ENCODE data around the gene KLRC3. TPM values are rescaled to one million over a fixed set of nuclear protein-coding genes. Genes with fewer than 3 reads are reported as not detected.
"Not testable (repeated sequence)": the region's sequence is repeated elsewhere in the genome, so short reads cannot be mapped to it uniquely, and the experiment has no call there.

The KLRC3 gene
- total RNA-seq (under 1 TPM; 0.14 to 0.50 TPM), polyA plus RNA-seq (under 1 TPM in 1 of 2 donors, not detected in 1; 0.08 TPM)

DNA sequence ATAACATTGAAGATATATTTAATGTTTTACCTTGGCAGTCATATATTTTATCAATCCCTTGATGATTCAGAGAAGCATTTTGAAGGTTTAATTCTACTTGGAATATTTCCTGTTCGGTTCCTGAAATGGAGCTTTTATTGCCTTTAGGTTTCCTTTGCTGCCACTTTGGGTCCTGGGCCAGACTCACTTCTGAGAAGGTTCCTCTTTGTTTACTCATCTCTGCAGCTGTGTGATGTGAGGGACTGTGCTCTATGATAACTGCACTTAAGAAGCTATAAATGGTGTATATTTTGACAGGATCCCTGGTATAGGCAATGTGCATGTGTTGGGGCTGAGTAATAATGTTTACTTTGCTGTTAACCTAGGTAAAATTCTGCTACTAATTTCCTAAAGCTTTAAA lies at the start of gene KLRC3:
KLRC3 (minus strand) TSS at position 262 of the 400 bp plus-strand sequence; CDS start at position 217, 45 bp downstream.
- not testable (repeated sequence) for H3K9ac ChIP-seq (ENCODE audit: low read depth in 1 of 2, low read length in 2 of 2); H3K4me3 ChIP-seq (ENCODE audit: low read depth in 1 of 3, low read length in 3 of 3); DNase-seq (ENCODE audit: low spot score); H3K36me3 ChIP-seq (ENCODE audit: control insufficient read depth in 4 of 4, insufficient read depth in 3 of 4, low read depth in 1 of 4, low read length in 3 of 4); H3K9me3 ChIP-seq (ENCODE audit: control insufficient read depth in 4 of 4, low read length in 3 of 4); H3K27ac ChIP-seq (ENCODE audit: low read depth in 1 of 2, low read length in 2 of 2); H3K4me1 ChIP-seq (ENCODE audit: control insufficient read depth in 4 of 4, insufficient read depth in 4 of 4, low read length in 3 of 4); H3K27me3 ChIP-seq (ENCODE audit: control insufficient read depth in 4 of 4, insufficient read depth in 4 of 4, low read length in 3 of 4)
- WGBS: 71% methylated on average over 1 of the region's 1 CpG

DNA sequence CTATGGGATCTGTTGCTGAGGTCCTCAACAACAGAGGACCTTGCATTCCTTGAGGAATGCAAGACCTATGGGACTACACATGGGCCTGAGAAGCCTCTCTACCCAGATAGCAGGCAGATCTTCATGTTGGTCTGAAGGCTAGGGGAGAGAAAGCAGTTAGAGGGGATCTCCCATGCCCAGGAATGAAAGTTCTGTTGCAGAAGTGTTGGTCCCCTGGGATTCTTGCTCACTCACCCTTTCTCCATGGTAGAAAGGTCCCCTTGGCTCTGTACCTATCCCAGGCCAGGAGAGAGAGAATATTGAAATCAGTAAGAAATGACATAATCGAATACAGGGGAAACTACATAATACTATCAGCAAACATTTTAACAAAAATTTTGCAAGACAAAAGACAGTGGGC lies 49.3 kb upstream of the KLRC3 start:
- Histone ChIP-seq H3K27ac (ENCODE audit: low read depth in 1 of 2, low read length in 2 of 2) (no peak overlapping the region), H3K9ac (ENCODE audit: low read depth in 1 of 2, low read length in 2 of 2) (no peak overlapping the region), H3K36me3 (ENCODE audit: control insufficient read depth in 4 of 4, insufficient read depth in 3 of 4, low read depth in 1 of 4, low read length in 3 of 4) (no peaks in the 10 kb centered on the region), H3K27me3 (ENCODE audit: control insufficient read depth in 4 of 4, insufficient read depth in 4 of 4, low read length in 3 of 4) (peaks cover 0 to 7% (median 0%) of the 10 kb centered on the region in 4 donors), H3K4me3 (ENCODE audit: low read depth in 1 of 3, low read length in 3 of 3) (no peak overlapping the region), H3K9me3 (ENCODE audit: control insufficient read depth in 4 of 4, low read length in 3 of 4) (no peaks in the 10 kb centered on the region), H3K4me1 (ENCODE audit: control insufficient read depth in 4 of 4, insufficient read depth in 4 of 4, low read length in 3 of 4) (no peaks in the 10 kb centered on the region)
- DNase-seq (ENCODE audit: low spot score): no peak
- TF ChIP-seq, protein P1, sequence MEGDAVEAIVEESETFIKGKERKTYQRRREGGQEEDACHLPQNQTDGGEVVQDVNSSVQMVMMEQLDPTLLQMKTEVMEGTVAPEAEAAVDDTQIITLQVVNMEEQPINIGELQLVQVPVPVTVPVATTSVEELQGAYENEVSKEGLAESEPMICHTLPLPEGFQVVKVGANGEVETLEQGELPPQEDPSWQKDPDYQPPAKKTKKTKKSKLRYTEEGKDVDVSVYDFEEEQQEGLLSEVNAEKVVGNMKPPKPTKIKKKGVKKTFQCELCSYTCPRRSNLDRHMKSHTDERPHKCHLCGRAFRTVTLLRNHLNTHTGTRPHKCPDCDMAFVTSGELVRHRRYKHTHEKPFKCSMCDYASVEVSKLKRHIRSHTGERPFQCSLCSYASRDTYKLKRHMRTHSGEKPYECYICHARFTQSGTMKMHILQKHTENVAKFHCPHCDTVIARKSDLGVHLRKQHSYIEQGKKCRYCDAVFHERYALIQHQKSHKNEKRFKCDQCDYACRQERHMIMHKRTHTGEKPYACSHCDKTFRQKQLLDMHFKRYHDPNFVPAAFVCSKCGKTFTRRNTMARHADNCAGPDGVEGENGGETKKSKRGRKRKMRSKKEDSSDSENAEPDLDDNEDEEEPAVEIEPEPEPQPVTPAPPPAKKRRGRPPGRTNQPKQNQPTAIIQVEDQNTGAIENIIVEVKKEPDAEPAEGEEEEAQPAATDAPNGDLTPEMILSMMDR (IDR thresholded peaks at IDR 0.05; ENCODE audit: low read depth, low read length, missing input control): no peak
- TF ChIP-seq SP1 (IDR thresholded peaks at IDR 0.05) (no peak), NR2F2 (IDR thresholded peaks at IDR 0.05) (no peak), GABPA (IDR thresholded peaks at IDR 0.05 in 1 of 2, conservative IDR thresholded peaks at IDR 0.05 in 1 of 2) (no peak), EGR1 (IDR thresholded peaks at IDR 0.05; ENCODE audit: low read depth in 2 of 2) (no peak), FOXA2 (IDR thresholded peaks at IDR 0.05) (no peak), TAF1 (conservative IDR thresholded peaks at IDR 0.05) (no peak)
- TF ChIP-seq, protein P2, sequence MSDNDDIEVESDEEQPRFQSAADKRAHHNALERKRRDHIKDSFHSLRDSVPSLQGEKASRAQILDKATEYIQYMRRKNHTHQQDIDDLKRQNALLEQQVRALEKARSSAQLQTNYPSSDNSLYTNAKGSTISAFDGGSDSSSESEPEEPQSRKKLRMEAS (IDR thresholded peaks at IDR 0.05): no peak
- TF ChIP-seq, protein P3, sequence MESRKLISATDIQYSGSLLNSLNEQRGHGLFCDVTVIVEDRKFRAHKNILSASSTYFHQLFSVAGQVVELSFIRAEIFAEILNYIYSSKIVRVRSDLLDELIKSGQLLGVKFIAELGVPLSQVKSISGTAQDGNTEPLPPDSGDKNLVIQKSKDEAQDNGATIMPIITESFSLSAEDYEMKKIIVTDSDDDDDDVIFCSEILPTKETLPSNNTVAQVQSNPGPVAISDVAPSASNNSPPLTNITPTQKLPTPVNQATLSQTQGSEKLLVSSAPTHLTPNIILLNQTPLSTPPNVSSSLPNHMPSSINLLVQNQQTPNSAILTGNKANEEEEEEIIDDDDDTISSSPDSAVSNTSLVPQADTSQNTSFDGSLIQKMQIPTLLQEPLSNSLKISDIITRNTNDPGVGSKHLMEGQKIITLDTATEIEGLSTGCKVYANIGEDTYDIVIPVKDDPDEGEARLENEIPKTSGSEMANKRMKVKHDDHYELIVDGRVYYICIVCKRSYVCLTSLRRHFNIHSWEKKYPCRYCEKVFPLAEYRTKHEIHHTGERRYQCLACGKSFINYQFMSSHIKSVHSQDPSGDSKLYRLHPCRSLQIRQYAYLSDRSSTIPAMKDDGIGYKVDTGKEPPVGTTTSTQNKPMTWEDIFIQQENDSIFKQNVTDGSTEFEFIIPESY (IDR thresholded peaks at IDR 0.05): no peak
- TF ChIP-seq, protein P4, sequence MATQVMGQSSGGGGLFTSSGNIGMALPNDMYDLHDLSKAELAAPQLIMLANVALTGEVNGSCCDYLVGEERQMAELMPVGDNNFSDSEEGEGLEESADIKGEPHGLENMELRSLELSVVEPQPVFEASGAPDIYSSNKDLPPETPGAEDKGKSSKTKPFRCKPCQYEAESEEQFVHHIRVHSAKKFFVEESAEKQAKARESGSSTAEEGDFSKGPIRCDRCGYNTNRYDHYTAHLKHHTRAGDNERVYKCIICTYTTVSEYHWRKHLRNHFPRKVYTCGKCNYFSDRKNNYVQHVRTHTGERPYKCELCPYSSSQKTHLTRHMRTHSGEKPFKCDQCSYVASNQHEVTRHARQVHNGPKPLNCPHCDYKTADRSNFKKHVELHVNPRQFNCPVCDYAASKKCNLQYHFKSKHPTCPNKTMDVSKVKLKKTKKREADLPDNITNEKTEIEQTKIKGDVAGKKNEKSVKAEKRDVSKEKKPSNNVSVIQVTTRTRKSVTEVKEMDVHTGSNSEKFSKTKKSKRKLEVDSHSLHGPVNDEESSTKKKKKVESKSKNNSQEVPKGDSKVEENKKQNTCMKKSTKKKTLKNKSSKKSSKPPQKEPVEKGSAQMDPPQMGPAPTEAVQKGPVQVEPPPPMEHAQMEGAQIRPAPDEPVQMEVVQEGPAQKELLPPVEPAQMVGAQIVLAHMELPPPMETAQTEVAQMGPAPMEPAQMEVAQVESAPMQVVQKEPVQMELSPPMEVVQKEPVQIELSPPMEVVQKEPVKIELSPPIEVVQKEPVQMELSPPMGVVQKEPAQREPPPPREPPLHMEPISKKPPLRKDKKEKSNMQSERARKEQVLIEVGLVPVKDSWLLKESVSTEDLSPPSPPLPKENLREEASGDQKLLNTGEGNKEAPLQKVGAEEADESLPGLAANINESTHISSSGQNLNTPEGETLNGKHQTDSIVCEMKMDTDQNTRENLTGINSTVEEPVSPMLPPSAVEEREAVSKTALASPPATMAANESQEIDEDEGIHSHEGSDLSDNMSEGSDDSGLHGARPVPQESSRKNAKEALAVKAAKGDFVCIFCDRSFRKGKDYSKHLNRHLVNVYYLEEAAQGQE (IDR thresholded peaks at IDR 0.05): no peak
- WGBS: 84% methylated on average over 1 of the region's 1 CpG
